COLO829 (cell line): ENCODE data around the gene AURKAIP1.
A peak's percentile ranks its signal among the peaks of the same experiment; 100 is the strongest.

Experiments
- DNase-seq: peaks from one replicate; pipeline ENCODE4 v3.0.0; 2012; ENCODE audit warnings: low spot score

AURKAIP1 gene

GRCh38 chr1:1347663-1348419, 27.2 kb downstream of the AURKAIP1 start:
- no peak for DNase-seq

- DNase-seq, result no peak
Observed at GRCh38 chr1:1347026-1347595, 27.9 kb downstream of the AURKAIP1 start.

- no peak for DNase-seq
Observed at GRCh38 chr1:1346501-1346890, 28.5 kb downstream of the AURKAIP1 start.

GRCh38 chr1:1345860-1346500, 29.0 kb downstream of the AURKAIP1 start:
- DNase-seq, result no peak

GRCh38 chr1:1345384-1345783, 29.6 kb downstream of the AURKAIP1 start:
- no peak for DNase-seq

GRCh38 chr1:1344655-1345361, 30.2 kb downstream of the AURKAIP1 start:
- no peak for DNase-seq

GRCh38 chr1:1343811-1344421, 31.1 kb downstream of the AURKAIP1 start:
- DNase-seq, result no peak

- no peak for DNase-seq
Observed at GRCh38 chr1:1342584-1343115, 32.4 kb downstream of the AURKAIP1 start.

- DNase-seq, result no peak
Observed at GRCh38 chr1:1342061-1342562, 32.9 kb downstream of the AURKAIP1 start.

- no peak for DNase-seq
Observed at GRCh38 chr1:1341549-1342021, 33.4 kb downstream of the AURKAIP1 start.

GRCh38 chr1:1340791-1341548, 34.0 kb downstream of the AURKAIP1 start:
- no peak for DNase-seq

GRCh38 chr1:1340185-1340584, 34.8 kb downstream of the AURKAIP1 start:
- DNase-seq, result no peak

GRCh38 chr1:1338278-1338677, 36.7 kb downstream of the AURKAIP1 start:
- no peak for DNase-seq

- peak; percentile 35 for DNase-seq
Observed at GRCh38 chr1:1337793-1338147, 37.2 kb downstream of the AURKAIP1 start.

GRCh38 chr1:1336931-1337792, 37.8 kb downstream of the AURKAIP1 start:
- DNase-seq, result no peak

GRCh38 chr1:1336446-1336845, 38.6 kb downstream of the AURKAIP1 start:
- DNase-seq, result no peak

- no peak for DNase-seq
Observed at GRCh38 chr1:1335792-1336248, 39.2 kb downstream of the AURKAIP1 start.

GRCh38 chr1:1335283-1335682, 39.7 kb downstream of the AURKAIP1 start:
- no peak for DNase-seq

- no peak for DNase-seq
Observed at GRCh38 chr1:1334835-1335234, 40.2 kb downstream of the AURKAIP1 start.
